NCI-H2029 treated with DMSO at 0.1 percent for 48 hours (cell line): ENCODE data around the gene KRTCAP3.

Experiments
- DNase-seq: peaks from one replicate; lab custom pipeline; 2025; lab: John Stamatoyannopoulos, UW

The KRTCAP3 gene

GRCh38 chr2:27441226-27441926 lies 805 bp upstream of the KRTCAP3 start:
- DNase-seq = no peak

- DNase-seq = no peak
These were observed 720 bp downstream of the KRTCAP3 start for GRCh38 chr2:27442920-27443282.

- DNase-seq = no peak
These were observed 3.0 kb downstream of the KRTCAP3 start for GRCh38 chr2:27445155-27445554.

- no peak for DNase-seq
These were observed 3.4 kb downstream of the KRTCAP3 start for GRCh38 chr2:27445615-27446014.

- DNase-seq = peak; percentile 60
These were observed 3.9 kb downstream of the KRTCAP3 start for GRCh38 chr2:27446057-27446456.

GRCh38 chr2:27448381-27448780 lies 6.2 kb downstream of the KRTCAP3 start:
- DNase-seq = no peak

- DNase-seq = no peak
These were observed 8.9 kb downstream of the KRTCAP3 start for GRCh38 chr2:27451095-27451494.

- DNase-seq = no peak
These were observed 11.8 kb downstream of the KRTCAP3 start for GRCh38 chr2:27453968-27454367.

- peak; percentile 50 for DNase-seq
These were observed 18.9 kb downstream of the KRTCAP3 start for GRCh38 chr2:27461118-27461517.

- no peak for DNase-seq
These were observed 22.3 kb downstream of the KRTCAP3 start for GRCh38 chr2:27464443-27464842.

GRCh38 chr2:27471961-27472360 lies 29.8 kb downstream of the KRTCAP3 start:
- DNase-seq = no peak

- no peak for DNase-seq
These were observed 43.3 kb downstream of the KRTCAP3 start for GRCh38 chr2:27485496-27485895.

- no peak for DNase-seq
These were observed 46.9 kb downstream of the KRTCAP3 start for GRCh38 chr2:27489118-27489497.

GRCh38 chr2:27489498-27490397 lies 47.6 kb downstream of the KRTCAP3 start, which contains the start of gene IFT172:
Gene IFT172 (minus strand): TSS chr2:27489743. CDS start chr2:27489653, 90 bp downstream.
- peak; percentile 92 for DNase-seq

- no peak for DNase-seq
These were observed 50.4 kb downstream of the KRTCAP3 start for GRCh38 chr2:27492557-27492956.

GRCh38 chr2:27493948-27494283 lies 51.7 kb downstream of the KRTCAP3 start:
- DNase-seq = no peak
